Smooth muscle cell (in vitro differentiated cells): ENCODE data around the gene PALM3. TPM values are rescaled to one million over a fixed set of nuclear protein-coding genes. Genes with fewer than 3 reads are reported as not detected.
"Not testable (repeated sequence)": the region's sequence is repeated elsewhere in the genome, so short reads cannot be mapped to it uniquely, and the experiment has no call there.

Experiments
- DNase-seq: peaks from one replicate; lab custom pipeline; 2025; ENCODE audit not compliant: unreplicated experiment; lab: John Stamatoyannopoulos, UW
- H2AFZ ChIP-seq: fragments of 200-600 bp; sonication (generic); 2 replicates; pipeline ENCODE4 v1.6.0; 2016; ENCODE audit warnings: antibody characterized with exemption, low read depth, mild to moderate bottlenecking
- H3F3A ChIP-seq: fragments of 200-600 bp; sonication (generic); 2 replicates; pipeline ENCODE4 v1.6.0; 2017; ENCODE audit warnings: antibody characterized with exemption, low read depth
- H3K27ac ChIP-seq: fragments of 200-600 bp; sonication (generic); 2 replicates; pipeline ENCODE4 v1.5.1; 2016; ENCODE audit warnings: low read depth, mild to moderate bottlenecking
- H3K27me3 ChIP-seq: fragments of 200-600 bp; sonication (generic); 2 replicates; pipeline ENCODE4 v1.6.1; 2016; ENCODE audit warnings: low read depth, mild to moderate bottlenecking
- H3K36me3 ChIP-seq: fragments of 200-600 bp; sonication (generic); 2 replicates; pipeline ENCODE4 v1.5.1; 2016; ENCODE audit warnings: low read depth
- H3K4me1 ChIP-seq: fragments of 200-600 bp; sonication (generic); 2 replicates; pipeline ENCODE4 v1.5.1; 2016; ENCODE audit warnings: low read depth
- H3K4me2 ChIP-seq: fragments of 200-600 bp; sonication (generic); 2 replicates; pipeline ENCODE4 v1.6.0; 2016; ENCODE audit warnings: mild to moderate bottlenecking
- H3K4me3 ChIP-seq: fragments of 200-600 bp; sonication (generic); 2 replicates; pipeline ENCODE4 v1.5.1; 2016; ENCODE audit warnings: mild to moderate bottlenecking
- H3K79me2 ChIP-seq: fragments of 200-600 bp; sonication (generic); 2 replicates; pipeline ENCODE4 v1.6.0; 2016; ENCODE audit warnings: low read depth, mild to moderate bottlenecking
- H3K9ac ChIP-seq: fragments of 200-600 bp; sonication (generic); 2 replicates; pipeline ENCODE4 v1.6.0; 2016; ENCODE audit warnings: low read depth
- H3K9me3 ChIP-seq: fragments of 200-600 bp; sonication (generic); replicated peaks from 2 replicates; pipeline ENCODE4 v1.5.1; 2016; ENCODE audit warnings: low read depth
- H4K20me1 ChIP-seq: fragments of 200-600 bp; sonication (generic); 2 replicates; pipeline ENCODE4 v1.6.0; 2016; ENCODE audit warnings: low read depth
- CTCF ChIP-seq: fragments of 200-600 bp; sonication (generic); IDR thresholded peaks from 2 replicates; pipeline ENCODE4 v1.5.1; 2017; ENCODE audit warnings: borderline replicate concordance, mild to moderate bottlenecking, antibody characterized with exemption; ENCODE audit not compliant: insufficient read depth, poor library complexity, severe bottlenecking
- WGBS: methylation state at CpG from one replicate; pipeline ENCODE4 v1.1.7; 2016; ENCODE audit warnings: low lambda C conversion rate; 5-methylcytosine and 5-hydroxymethylcytosine counted together
- polyA plus RNA-seq: library from polyadenylated mRNA; unstranded; fragments of >200 nt; fragmentation: Nextera tagmentation; extraction: Ambion mirVana; gene quantifications from 2 replicates; pipeline ENCODE4 v1.2.1, GENCODE V29; 2016
- total RNA-seq: library from RNA; depleted of rRNA; stranded (reverse); fragments of >200 nt; gene quantifications from 2 replicates; pipeline ENCODE4 v1.2.3, GENCODE V29; 2014

The PALM3 gene
- total and polyA plus RNA-seq, 2 experiments from 2014 or later: 0.55 TPM; not detected in 1

- no peak for DNase-seq
- no peak for TF ChIP-seq CTCF
- Histone ChIP-seq H3K27ac (no peak overlapping the region), H3K4me1 (no peaks in the 10 kb centered on the region), H3K9me3 (no peaks in the 10 kb centered on the region), H3K9ac (no peak overlapping the region), H3F3A (no peaks in the 10 kb centered on the region), H3K36me3 (no peaks in the 10 kb centered on the region), H3K79me2 (no peaks in the 10 kb centered on the region), H2AFZ (no peak overlapping the region), H4K20me1 (no peaks in the 10 kb centered on the region), H3K4me2 (no peak overlapping the region), H3K4me3 (no peak overlapping the region), H3K27me3 (no peaks in the 10 kb centered on the region)
- 85% methylated on average over 5 of the region's 5 CpGs for WGBS
Observed at GRCh38 chr19:14021474-14021873, 40.4 kb downstream of the PALM3 start.

GRCh38 chr19:14019739-14020138 lies 42.1 kb downstream of the PALM3 start:
- H3K27ac ChIP-seq, H2AFZ ChIP-seq, H3K4me1 ChIP-seq, H3K79me2 ChIP-seq, H3K36me3 ChIP-seq, H3K27me3 ChIP-seq, H3F3A ChIP-seq, H3K9me3 ChIP-seq, DNase-seq, H3K4me2 ChIP-seq, H3K4me3 ChIP-seq, H4K20me1 ChIP-seq, H3K9ac ChIP-seq: not testable (repeated sequence)
- 80% methylated on average over 3 of the region's 3 CpGs for WGBS

- Histone ChIP-seq H2AFZ (no peak overlapping the region), H3F3A (no peaks in the 10 kb centered on the region), H3K4me1 (no peaks in the 10 kb centered on the region), H3K4me2 (no peak overlapping the region), H3K9me3 (no peaks in the 10 kb centered on the region), H3K27me3 (no peaks in the 10 kb centered on the region), H3K9ac (no peak overlapping the region), H4K20me1 (no peaks in the 10 kb centered on the region), H3K79me2 (no peaks in the 10 kb centered on the region), H3K36me3 (no peaks in the 10 kb centered on the region), H3K4me3 (no peak overlapping the region), H3K27ac (no peak overlapping the region)
- DNase-seq: no peak
- 94% methylated on average over 6 of the region's 6 CpGs for WGBS
- no peak for TF ChIP-seq CTCF
Observed at GRCh38 chr19:14019100-14019499, 42.8 kb downstream of the PALM3 start.

- no peak overlapping the region for H3K4me2 ChIP-seq
- H3K27ac ChIP-seq: no peak overlapping the region
- no peaks in the 10 kb centered on the region for H3K9me3 ChIP-seq
- no peaks in the 10 kb centered on the region for H3K36me3 ChIP-seq
- TF ChIP-seq CTCF: no peak
- WGBS: 94% methylated on average over 8 of the region's 8 CpGs
- H3K4me3 ChIP-seq: no peak overlapping the region
- no peaks in the 10 kb centered on the region for H3K27me3 ChIP-seq
- H3K9ac ChIP-seq: no peak overlapping the region
- no peak overlapping the region for H2AFZ ChIP-seq
- H3K4me1 ChIP-seq: no peaks in the 10 kb centered on the region
- no peaks in the 10 kb centered on the region for H3F3A ChIP-seq
- no peak for DNase-seq
- H3K79me2 ChIP-seq: no peaks in the 10 kb centered on the region
- no peaks in the 10 kb centered on the region for H4K20me1 ChIP-seq
Observed at GRCh38 chr19:14015524-14016035, 46.3 kb downstream of the PALM3 start.
